ENCODE measurements around the gene PPME1.

DNA sequence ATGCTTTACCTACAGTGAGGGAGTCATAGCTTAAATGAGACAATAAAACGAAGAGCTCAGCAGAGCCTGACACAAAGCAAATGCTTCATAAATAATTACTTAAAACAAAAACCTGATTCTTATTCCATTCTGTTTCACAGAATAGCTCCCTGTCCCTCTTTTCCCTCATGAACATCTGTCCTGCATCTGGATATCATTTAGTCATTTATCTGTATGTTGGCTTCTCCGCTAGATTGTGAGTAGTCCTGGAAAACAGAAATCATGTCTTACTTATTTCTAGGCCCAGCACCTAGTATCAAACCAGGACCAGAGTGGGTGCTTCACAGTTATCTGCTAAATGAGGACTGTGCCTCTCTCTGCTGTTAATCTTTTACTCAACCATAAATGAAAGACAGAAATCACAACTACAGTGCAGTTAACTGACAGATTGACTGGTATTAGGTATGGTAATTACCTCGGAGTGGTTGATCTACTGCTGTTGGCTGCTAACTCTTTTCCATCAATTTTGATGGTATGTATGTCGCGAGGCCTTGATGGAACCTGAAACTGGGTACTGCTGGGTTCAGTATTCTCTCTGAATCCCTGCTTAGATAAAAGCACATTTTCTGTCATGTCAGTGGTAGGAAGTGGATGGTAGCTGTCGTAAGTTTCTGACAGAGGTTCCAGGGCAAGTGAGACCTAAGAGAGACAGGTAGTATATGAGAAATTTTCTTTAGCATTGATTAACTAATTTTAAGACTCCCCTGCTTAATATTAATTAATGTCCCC is 31.8 kb upstream of the PPME1 start:
- no peak for TF ChIP-seq SP1 (IDR thresholded peaks at IDR 0.05)
- no peak for TF ChIP-seq ELF4 (IDR thresholded peaks at IDR 0.05)
- no peak for TF ChIP-seq FOXK2 (IDR thresholded peaks at IDR 0.05)
- TF ChIP-seq NFRKB (IDR thresholded peaks at IDR 0.05), result no peak
